ENCODE results near the gene BRIP1. TPM values are rescaled to one million over a fixed set of nuclear protein-coding genes. Genes with fewer than 3 reads are reported as not detected.
A peak's percentile ranks its signal among the peaks of the same experiment; 100 is the strongest.

Gene BRIP1
- total and polyA plus RNA-seq, 9 of the 15 experiments (the other 6 are each of a cell fraction or from before 2014, with no cell fraction given): 2.4 to 17.5 (median 11.2) TPM

GRCh38 chr17:61805399-61805798 lies 57.9 kb downstream of the BRIP1 start:
- Histone ChIP-seq H3K4me3 (no peak overlapping the region), H3K27me3 (ENCODE audit: control insufficient read depth in 2 of 2, insufficient read depth in 2 of 2, low read length in 2 of 2) (no peaks in the 10 kb centered on the region), H3K9me3 (replicated peaks; ENCODE audit: control insufficient read depth, insufficient read depth, low read depth, low read length) (no peaks in the 10 kb centered on the region), H3K79me2 (ENCODE audit: control insufficient read depth, insufficient read depth, low read length) (no peaks in the 10 kb centered on the region), H3K36me3 (ENCODE audit: control insufficient read depth, insufficient read depth, low read length) (peaks cover 11% of the 10 kb centered on the region; the same call in 1 of the 3 replicates), H4K20me1 (replicated peaks; ENCODE audit: control insufficient read depth, insufficient read depth, low read length) (no peaks in the 10 kb centered on the region), H2AFZ (ENCODE audit: low read depth, low read length) (no peak overlapping the region), H3K9me1 (ENCODE audit: control insufficient read depth, insufficient read depth, low read length) (no peaks in the 10 kb centered on the region), H3K4me2 (ENCODE audit: insufficient read depth, low read length) (no peak overlapping the region), H3K27ac (ENCODE audit: extremely low read depth, low read depth, low read length) (no peak overlapping the region), H3K9ac (ENCODE audit: insufficient read depth in 1 of 2, low read depth in 2 of 2, low read length in 2 of 2) (no peak overlapping the region), H3K4me1 (replicated peaks in 1 of 2; ENCODE audit: control insufficient read depth in 2 of 2, insufficient read depth in 2 of 2, low read length in 2 of 2) (peaks cover 0 to 10% of the 10 kb centered on the region in 2 experiments; a peak in 2 of 5 replicates)
- BruUV-seq (replicated peaks): no TSS peak
- in situ Hi-C loops (cut with MboI): no loop called here
- WGBS (ENCODE audit: insufficient coverage, low coverage, missing lambda C conversion rate): 0% methylated on average over 1 of the region's 1 CpG
- TF ChIP-seq BRD9 (IDR thresholded peaks at IDR 0.05; ENCODE audit: low read depth, partially characterized antibody) (no peak), POLR2H (tag; IDR thresholded peaks at IDR 0.05; ENCODE audit: low read depth) (no peak), HDAC3 (IDR thresholded peaks at IDR 0.05; ENCODE audit: borderline replicate concordance, partially characterized antibody) (no peak), ZNF77 (CRISPR knock-in tag; IDR thresholded peaks at IDR 0.05) (no peak), MYBL2 (IDR thresholded peaks at IDR 0.05; ENCODE audit: low read depth) (no peak), MYBL2 (CRISPR knock-in tag; IDR thresholded peaks at IDR 0.05; ENCODE audit: borderline replicate concordance) (no peak), HNRNPLL (IDR thresholded peaks at IDR 0.05; ENCODE audit: low read depth, low read length, poor library complexity, severe bottlenecking) (no peak), ZBTB11 (CRISPR knock-in tag; IDR thresholded peaks at IDR 0.05) (peak in 1 of 3 experiments; percentile 71; a peak in 2 of 6 replicates), CGGBP1 (CRISPR knock-in tag; IDR thresholded peaks at IDR 0.05) (no peak)
- intact Hi-C loops (cut with micrococcal nuclease): no loop called here
- CTCF ChIA-PET (ENCODE audit: low intra/inter-chr PET ratio): no interaction called here
- FAIRE-seq (no peak), ATAC-seq (no peak), DNase-seq (ENCODE audit: extremely low read depth in 1 of 4, low spot score in 3 of 4) (no peak)
- POLR2A ChIA-PET: interaction anchor here (1.4 to 1.5 kb wide), 2 partner anchors 10 to 99 kb away, joined by 3 to 4 read pairs; no protein-coding TSS in a partner anchor
